ENCODE data around the gene NRAP.

NRAP gene

GRCh38 chr10:113603057-113603777, 60.6 kb downstream of the NRAP start:
- DNase-seq, result no peak

GRCh38 chr10:113600569-113600968, 63.3 kb downstream of the NRAP start:
- no peak for DNase-seq

- no peak for DNase-seq
Measured at GRCh38 chr10:113594652-113595051, 69.2 kb downstream of the NRAP start.

GRCh38 chr10:113592380-113592779, 71.5 kb downstream of the NRAP start:
- no peak for DNase-seq

GRCh38 chr10:113590581-113590980, 73.3 kb downstream of the NRAP start:
- DNase-seq, result no peak

- DNase-seq, result no peak
Measured at GRCh38 chr10:113589201-113589770, 74.6 kb downstream of the NRAP start.

- no peak for DNase-seq
Measured at GRCh38 chr10:113585949-113586348, 77.9 kb downstream of the NRAP start.

GRCh38 chr10:113583571-113583970, 80.3 kb downstream of the NRAP start:
- no peak for DNase-seq

GRCh38 chr10:113581092-113581491, 82.7 kb downstream of the NRAP start:
- DNase-seq, result no peak

GRCh38 chr10:113578773-113579172, 85.1 kb downstream of the NRAP start:
- no peak for DNase-seq

GRCh38 chr10:113576852-113577251, 87.0 kb downstream of the NRAP start:
- peak; percentile 11 for DNase-seq

GRCh38 chr10:113573368-113573767, 90.5 kb downstream of the NRAP start:
- DNase-seq, result no peak

- DNase-seq, result no peak
Measured at GRCh38 chr10:113572520-113573290, 91.1 kb downstream of the NRAP start.

- no peak for DNase-seq
Measured at GRCh38 chr10:113569576-113569975, 94.3 kb downstream of the NRAP start.

GRCh38 chr10:113566888-113567287, 97.0 kb downstream of the NRAP start:
- DNase-seq, result no peak

- no peak for DNase-seq
Measured at GRCh38 chr10:113565364-113565763, 98.5 kb downstream of the NRAP start.

GRCh38 chr10:113563306-113564088, 100.3 kb downstream of the NRAP start:
- DNase-seq, result peak; percentile 68

GRCh38 chr10:113562704-113563103, 101.1 kb downstream of the NRAP start:
- DNase-seq, result no peak

GRCh38 chr10:113562069-113562468, 101.8 kb downstream of the NRAP start:
- no peak for DNase-seq

- DNase-seq, result no peak
Measured at GRCh38 chr10:113561214-113561613, 102.6 kb downstream of the NRAP start.

- DNase-seq, result no peak
Measured at GRCh38 chr10:113560071-113560470, 103.8 kb downstream of the NRAP start.

- DNase-seq, result no peak
Measured at GRCh38 chr10:113557903-113558321, 105.9 kb downstream of the NRAP start.

GRCh38 chr10:113557424-113557862, 106.4 kb downstream of the NRAP start:
- DNase-seq, result peak; percentile 59

Measured in fibroblast of skin of right quadriceps (primary cell).